IMR-90 (cell line): ENCODE results near the gene TRAPPC3L.

ENCODE experiments used
- BHLHE40 ChIP-seq: fragments of 150-350 bp; IDR thresholded peaks from 2 replicates; pipeline ENCODE4 v1.6.1; 2016; ENCODE audit warnings: mild to moderate bottlenecking, low read depth, low read length
- CEBPB ChIP-seq: IDR thresholded peaks from 2 replicates; pipeline ENCODE4 v1.6.1; 2012; ENCODE audit warnings: low read depth, low read length, improper control_type of control experiment
- CHD1 ChIP-seq: IDR thresholded peaks from 2 replicates; pipeline ENCODE4 v1.6.1; 2012; ENCODE audit warnings: low read depth, low read length, improper control_type of control experiment
- CTCF ChIP-seq: conservative IDR thresholded peaks from 2 replicates; pipeline ENCODE4 v1.5.1; 2012; ENCODE audit warnings: mild to moderate bottlenecking, low read depth, low read length, improper control_type of control experiment
- MAFK ChIP-seq: IDR thresholded peaks from 2 replicates; pipeline ENCODE4 v1.6.1; 2012; ENCODE audit warnings: low read depth, low read length, improper control_type of control experiment
- MAZ ChIP-seq: IDR thresholded peaks from 2 replicates; pipeline ENCODE4 v1.6.1; 2012; ENCODE audit warnings: low read depth, mild to moderate bottlenecking, low read length, improper control_type of control experiment, moderate library complexity, borderline replicate concordance
- MXI1 ChIP-seq: IDR thresholded peaks from 2 replicates; pipeline ENCODE4 v1.6.1; 2012; ENCODE audit warnings: low read depth, mild to moderate bottlenecking, low read length, moderate library complexity, borderline replicate concordance
- POLR2A ChIP-seq: IDR thresholded peaks from 2 replicates; pipeline ENCODE4 v1.6.1; 2012; ENCODE audit warnings: mild to moderate bottlenecking, low read depth, low read length
- RAD21 ChIP-seq: IDR thresholded peaks from 2 replicates; pipeline ENCODE4 v1.6.1; 2012; ENCODE audit warnings: low read length, improper control_type of control experiment
- RCOR1 ChIP-seq: IDR thresholded peaks from 2 replicates; pipeline ENCODE4 v1.6.1; 2012; ENCODE audit warnings: mild to moderate bottlenecking, low read length, improper control_type of control experiment; ENCODE audit not compliant: insufficient replicate concordance
- RFX5 ChIP-seq: IDR thresholded peaks from 2 replicates; pipeline ENCODE4 v1.8.0; 2012; ENCODE audit warnings: low read depth, mild to moderate bottlenecking, low read length, moderate library complexity
- USF2 ChIP-seq: fragments of 150-350 bp; IDR thresholded peaks from 2 replicates; pipeline ENCODE4 v1.6.1; 2017; ENCODE audit warnings: mild to moderate bottlenecking, antibody characterized with exemption, low read length, low read depth

GRCh38 chr6:116535109-116535508, 10.4 kb downstream of the TRAPPC3L start:
- no peak for TF ChIP-seq CTCF
- no peak for TF ChIP-seq POLR2A
- no peak for TF ChIP-seq BHLHE40
- no peak for TF ChIP-seq USF2
- no peak for TF ChIP-seq MAZ
- no peak for TF ChIP-seq CEBPB
- no peak for TF ChIP-seq RCOR1
- TF ChIP-seq MAFK = no peak
- no peak for TF ChIP-seq RFX5
- no peak for TF ChIP-seq MXI1
- no peak for TF ChIP-seq RAD21
- TF ChIP-seq CHD1 = no peak
